HG02885 (cell line): ENCODE data around the gene COG2.
"Not testable (repeated sequence)": the region's sequence is repeated elsewhere in the genome, so short reads cannot be mapped to it uniquely, and the experiment has no call there.

Source experiments
- ATAC-seq: cut with Tn5 transposase; IDR thresholded peaks from one replicate; pipeline ENCODE4 v1.9.1; 2021; ENCODE audit warnings: mild to moderate bottlenecking; ENCODE audit not compliant: unreplicated experiment, poor library complexity

Gene COG2

DNA sequence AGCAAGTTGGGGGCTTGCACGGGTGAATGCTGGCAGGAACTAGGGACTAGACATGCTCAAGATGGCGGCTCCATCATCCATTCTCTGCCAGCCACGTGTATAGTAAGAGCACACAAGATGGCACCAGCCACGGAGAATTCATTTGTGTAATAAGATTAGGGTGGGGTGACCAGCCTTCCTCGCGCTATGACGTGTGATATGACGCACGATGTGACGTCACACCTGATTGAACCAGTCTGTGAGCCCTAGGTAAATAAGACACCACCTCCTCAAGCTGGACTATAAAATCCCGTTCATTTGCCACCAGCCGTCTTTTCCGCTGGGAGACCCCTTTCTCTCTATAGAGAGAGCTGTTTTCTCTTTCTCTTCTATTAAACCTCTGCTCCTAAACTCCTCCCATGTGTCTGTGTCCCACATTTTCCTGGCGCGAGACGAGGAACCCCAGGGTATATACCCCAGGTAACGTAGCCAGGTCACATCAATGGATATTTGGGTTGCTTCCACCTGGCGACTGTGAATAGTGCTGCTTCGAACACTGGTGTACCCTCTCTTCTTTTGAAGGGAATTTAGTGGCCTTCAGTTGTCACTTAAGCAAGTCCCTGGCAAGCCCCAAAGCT is 18.1 kb upstream of the COG2 start:
- ATAC-seq = no peak

DNA sequence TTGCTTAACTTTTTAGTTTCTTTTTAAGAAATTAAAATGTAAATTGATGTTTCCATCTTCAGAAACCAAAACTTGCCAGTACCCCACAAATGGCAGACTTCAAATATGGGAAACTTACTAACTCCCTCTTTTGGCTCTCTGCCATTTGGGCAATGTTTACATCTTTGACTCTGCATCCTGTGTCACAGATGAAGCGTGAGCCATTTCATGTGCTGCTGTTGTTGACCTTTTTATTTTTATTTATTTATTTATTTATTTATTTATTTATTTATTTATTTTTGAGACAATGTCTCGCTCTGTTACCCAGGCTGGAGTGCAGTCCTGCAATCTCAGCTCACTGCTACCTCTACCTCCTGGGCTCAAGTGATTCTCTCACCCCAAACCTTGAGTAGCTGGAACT is 16.0 kb upstream of the COG2 start:
- no peak for ATAC-seq

DNA sequence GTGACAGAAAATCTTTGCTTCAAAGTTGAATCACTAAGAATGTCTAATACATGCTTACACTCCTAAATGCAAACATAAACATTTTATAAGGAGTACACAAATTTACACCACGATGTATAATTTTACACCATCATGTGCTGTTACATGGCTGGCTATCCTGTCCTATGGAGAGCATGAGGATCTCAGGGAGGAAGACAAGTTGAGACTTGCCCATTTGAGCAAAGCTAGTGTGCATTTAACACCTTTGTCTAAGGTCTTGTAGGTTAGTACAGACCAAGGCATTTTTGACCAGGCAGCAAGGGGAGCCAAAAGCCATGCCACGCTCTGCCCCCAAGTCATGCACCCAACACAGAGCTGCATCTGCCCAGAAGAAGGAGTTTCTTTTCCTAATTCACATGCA is 14.5 kb upstream of the COG2 start:
- ATAC-seq = no peak

DNA sequence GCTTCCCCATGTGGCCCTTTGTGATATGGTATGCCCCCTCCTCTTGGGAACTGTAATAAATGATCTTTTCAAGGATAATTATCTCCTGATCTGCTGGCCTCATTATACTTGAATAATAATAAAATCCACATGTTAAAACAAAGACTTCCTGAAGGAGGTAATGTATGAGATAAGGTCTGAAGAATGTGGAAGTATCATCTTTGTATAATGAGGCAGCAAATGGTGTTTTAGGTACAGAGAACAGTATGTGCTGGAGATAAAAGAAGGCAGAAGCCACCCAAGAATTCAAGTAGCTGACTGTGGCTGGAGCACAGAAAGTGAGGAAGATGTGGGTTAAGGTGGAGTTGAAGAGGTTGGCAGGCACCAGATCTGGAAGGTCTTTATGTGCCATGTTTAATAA is 12.8 kb upstream of the COG2 start:
- no peak for ATAC-seq

DNA sequence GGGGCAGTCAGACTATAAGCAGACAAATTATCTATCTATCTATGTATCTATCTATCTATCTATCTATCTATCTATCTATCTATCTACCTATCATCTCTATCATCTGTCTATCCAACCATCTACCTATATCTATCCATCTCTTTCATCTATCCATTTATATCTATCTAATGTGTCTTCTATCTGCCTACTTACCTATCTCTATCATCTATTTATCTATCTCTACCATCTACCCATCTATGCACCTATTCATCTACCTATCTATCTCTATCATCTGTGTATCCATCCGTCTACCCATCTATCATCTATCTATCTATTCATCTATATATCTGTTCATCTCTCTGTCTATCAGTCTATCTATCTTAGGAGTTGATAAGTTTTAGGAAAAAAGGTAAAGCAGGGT is 10.8 kb upstream of the COG2 start:
- ATAC-seq = no peak

DNA sequence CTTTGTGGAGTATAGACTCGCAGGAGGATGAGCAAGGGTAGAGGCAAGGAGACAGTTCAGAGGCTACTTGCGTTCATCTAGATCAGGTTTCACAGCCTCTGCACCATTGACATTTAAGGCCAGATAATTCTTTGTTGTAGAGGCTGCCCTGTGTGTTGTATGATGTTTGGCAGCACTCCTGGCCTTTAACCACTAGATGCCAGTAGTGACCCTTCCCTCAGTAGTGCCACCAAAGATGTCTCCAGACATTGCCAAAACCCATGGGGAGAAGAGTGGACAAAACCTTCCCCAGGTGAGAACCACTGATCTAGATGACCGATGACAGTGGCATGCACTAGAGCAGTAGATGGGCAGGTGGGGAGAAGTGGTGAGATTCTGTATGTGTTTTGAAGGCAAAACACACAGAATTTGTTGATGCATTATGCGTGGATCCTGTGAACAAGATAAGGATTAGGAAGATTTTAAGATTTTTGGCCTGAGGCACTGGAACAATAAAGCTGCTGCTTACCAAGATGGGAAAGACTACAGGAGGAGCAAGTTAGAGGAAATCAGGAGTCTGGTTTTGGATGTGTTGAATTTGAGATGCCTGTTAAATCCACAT is 9.9 kb upstream of the COG2 start:
- peak; percentile 50 for ATAC-seq

DNA sequence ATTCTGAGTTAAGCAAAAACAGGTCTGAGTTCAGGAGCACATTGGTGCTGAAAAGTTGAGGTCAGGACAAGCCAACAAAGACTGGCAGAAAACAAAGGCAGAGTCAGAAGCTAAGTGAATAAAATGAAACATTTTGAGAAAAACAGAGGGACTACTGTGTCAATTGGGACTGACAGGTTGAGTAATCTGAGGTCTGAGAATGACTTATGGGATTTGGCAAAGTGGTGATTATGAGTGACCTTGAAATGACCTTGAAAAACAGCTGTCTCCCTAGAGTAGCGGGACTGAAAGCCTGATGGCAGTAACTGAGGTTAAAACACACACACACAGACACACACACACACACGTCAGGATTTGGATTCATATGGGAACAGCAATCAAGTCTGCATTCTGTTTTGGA is 8.8 kb upstream of the COG2 start:
- ATAC-seq = no peak

- ATAC-seq = no peak
These were observed 7.9 kb upstream of the COG2 start for GRCh38 chr1:230634384-230634783.

DNA sequence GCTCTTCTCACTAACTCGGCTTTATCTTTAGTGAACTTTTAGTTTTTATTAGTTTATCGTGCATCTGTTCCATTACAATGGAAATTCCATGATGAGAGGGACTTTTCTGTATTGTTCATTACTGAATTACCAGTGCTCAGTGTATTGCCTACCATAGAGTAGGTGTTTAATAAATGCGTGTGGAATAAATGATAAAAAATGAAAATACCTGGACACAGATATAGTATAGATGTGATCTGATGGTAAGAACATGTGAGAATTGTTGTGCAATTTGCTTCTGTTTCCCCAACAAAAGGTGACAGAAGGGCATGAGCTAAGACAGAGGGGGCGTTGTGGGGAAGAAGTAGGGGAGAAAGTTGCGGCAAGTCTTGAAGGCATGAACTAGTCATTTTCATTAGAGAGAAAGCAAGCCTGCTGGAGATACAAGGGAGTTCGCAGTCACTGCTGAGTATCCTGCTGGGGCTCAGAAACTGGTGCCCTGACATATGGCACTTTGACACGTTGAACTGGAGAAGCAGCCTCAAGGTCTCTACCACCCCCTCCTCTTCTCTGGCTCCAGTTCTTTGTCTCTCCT is 5.6 kb upstream of the COG2 start:
- no peak for ATAC-seq

GRCh38 chr1:230639714-230640209 is 2.5 kb upstream of the COG2 start:
- ATAC-seq = no peak

DNA sequence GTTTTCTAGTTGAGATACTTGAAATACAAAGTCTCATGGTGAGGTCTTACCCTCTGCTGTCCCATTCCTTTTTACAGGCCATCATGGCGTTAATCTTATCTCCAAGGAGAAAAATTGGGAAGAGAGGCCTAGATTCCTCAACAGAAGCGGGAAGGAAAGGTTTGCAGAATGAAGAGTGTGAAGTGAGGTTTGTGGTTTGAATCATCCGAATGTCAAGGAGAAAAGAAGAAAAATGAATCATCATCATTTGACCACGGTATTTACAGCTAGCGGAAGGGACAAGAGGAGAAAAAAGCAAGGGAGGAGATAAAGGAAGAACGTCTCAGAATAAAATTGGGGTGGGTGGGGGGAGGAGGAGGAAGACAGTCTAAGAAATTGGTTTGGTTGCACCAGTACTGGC is 935 bp upstream of the COG2 start:
- no peak for ATAC-seq

GRCh38 chr1:230641900-230642262 is 400 bp upstream of the COG2 start:
- ATAC-seq = peak; percentile 11

DNA sequence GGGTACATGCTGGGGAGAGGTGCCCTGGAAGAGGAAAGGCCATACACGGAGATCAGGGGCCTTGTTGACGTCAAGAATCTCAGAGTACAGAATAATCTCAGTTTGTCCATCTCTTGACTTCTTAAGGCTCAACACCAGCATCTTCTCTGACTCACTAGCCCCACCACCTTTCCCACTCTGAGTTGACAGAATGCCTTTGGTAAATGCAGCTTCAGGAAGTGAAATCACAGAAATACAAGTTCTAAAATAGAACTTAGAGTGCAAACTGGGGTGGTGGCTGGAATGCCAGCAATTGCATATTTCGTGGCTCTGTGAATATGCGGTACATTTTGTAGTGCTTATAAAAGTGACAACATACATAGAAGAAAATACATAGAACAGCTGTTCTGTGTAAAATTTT is 1.6 kb downstream of the COG2 start:
- no peak for ATAC-seq

- ATAC-seq = no peak
These were observed 4.5 kb downstream of the COG2 start for GRCh38 chr1:230646710-230647302.

DNA sequence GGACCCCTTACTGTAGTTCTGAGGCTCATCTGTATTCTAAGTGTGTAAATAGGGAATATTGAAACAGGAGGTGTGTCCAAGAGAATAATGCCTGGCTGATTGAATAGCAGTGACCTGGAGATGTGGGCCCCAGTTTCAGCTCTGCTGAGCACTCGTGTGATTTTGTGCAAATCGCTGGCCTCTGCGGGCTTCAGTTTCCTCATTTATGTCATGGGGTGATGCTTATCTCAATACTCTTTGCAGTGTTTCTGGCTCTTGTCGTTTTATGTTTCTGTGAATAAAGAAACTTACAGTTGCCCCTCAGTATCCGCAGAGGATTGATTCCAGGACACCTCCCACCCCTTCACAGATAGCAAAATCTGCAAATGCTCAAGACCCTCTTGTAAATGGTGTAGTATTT is 5.0 kb downstream of the COG2 start:
- no peak for ATAC-seq

- ATAC-seq = no peak
These were observed 5.8 kb downstream of the COG2 start for GRCh38 chr1:230648114-230648513.

DNA sequence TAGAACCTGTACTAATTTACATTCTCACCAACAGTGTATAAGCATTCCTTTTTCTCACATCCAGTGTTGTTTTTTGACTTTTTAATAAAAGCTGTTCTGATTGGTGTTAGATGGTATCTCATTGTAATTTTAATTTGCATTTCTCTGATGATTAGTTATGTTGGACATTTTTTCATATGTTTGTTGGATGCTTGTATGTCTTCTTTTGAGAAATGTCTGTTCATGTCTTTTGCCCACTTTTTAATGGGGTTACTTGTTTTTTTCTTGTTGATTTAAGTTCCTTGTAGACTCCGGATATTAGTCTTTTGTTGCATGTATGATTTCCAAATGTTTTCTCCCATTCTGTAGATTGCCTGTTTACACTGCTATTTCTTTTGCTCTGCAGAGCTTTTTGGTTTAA is 8.0 kb downstream of the COG2 start:
- ATAC-seq = no peak

DNA sequence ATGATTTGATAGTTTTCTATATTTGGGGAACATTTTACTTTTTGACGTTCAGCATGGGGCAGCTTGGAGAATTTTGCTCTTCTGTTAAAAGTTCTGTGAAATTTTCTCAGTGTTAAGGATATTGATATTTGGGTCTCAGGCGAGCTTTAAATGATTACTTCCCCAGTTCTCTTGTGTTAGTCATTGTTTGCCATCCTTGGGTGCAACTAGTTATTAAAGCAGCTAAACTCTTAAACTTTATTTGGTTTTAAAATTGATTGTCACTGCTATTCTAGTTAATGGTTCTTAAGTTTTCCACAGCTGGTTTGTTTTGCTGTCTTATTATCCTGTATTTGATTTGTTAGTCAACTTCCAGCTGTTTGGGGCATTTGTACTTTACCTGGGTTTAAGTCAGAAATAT is 9.0 kb downstream of the COG2 start:
- ATAC-seq = no peak

- ATAC-seq = not testable (repeated sequence)
These were observed 14.4 kb downstream of the COG2 start for GRCh38 chr1:230656719-230657118.

DNA sequence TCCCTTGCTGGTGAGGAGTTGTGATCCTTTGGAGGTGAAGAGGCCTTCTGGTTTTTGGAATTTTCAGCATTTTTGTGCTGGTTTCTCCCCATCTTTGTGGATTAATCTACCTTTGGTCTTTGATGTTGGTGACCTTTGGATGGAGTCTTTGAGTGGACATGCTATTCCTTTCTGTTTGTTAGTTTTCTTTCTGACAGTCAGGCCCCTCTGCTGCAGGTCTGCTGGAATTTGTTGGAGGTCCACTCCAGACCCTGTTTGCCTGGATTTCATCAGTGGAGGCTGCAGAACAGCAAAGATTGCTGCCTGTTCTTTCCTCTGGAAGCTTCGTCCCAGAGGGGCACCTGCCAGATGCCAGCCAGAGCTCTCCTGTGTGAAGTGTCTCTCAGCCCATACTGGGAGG is 15.8 kb downstream of the COG2 start:
- ATAC-seq = not testable (repeated sequence)

DNA sequence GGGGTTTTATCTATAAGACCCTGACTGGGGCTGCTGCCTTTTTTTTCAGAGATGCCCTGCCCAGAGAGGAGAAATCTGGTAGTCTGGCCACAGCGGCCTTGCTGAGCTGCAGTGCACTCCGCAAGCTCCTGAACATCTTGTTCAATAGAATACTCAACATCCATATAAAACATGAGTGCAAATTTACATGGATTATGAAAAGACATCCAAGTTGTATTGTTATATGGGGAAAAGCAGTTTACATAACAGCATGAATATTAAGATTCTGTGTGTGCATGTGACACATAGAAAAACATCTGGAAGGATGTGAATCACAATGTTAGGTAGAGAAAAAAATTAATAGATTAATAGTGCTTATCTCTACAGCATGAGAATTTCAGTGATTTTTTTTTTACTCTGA is 16.4 kb downstream of the COG2 start:
- no peak for ATAC-seq

- no peak for ATAC-seq
These were observed 19.7 kb downstream of the COG2 start for GRCh38 chr1:230661976-230662375.
